HUDEP-2 (cell line): ENCODE measurements around the gene ANOS1.
"Not testable (repeated sequence)": the region's sequence is repeated elsewhere in the genome, so short reads cannot be mapped to it uniquely, and the experiment has no call there.

Experiments used
- DNase-seq, 76 experiments: peaks; one replicate each; lab custom pipeline; 2025; ENCODE audit not compliant: unreplicated experiment in 76 of 76; lab: John Stamatoyannopoulos, UW

The ANOS1 gene

GRCh38 chrX:8731559-8732395, at the start of gene ANOS1:
Gene ANOS1 (minus strand): TSS chrX:8732137. CDS start chrX:8732036, 101 bp downstream.
- no peak for DNase-seq

DNA sequence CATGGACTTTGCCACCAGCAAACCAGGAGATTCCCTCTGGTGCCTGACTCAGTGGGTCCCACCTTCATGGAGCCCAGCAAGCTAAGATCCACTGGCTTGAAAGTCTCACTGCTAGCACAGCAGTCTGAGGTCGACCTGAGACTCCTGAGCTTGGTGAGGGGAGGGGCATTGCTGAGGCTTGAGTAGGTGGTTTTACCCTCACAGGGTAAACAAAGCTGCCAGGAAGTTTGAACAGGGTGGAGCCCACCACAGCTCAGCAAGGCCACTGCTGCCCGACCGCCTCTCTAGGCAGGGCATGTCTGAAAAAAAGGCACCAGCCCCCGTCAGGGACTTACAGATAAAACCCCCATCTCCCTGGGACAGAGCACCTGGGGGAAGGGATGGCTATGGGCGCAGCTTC, 41.2 kb upstream of the ANOS1 start:
- DNase-seq, result no peak

DNA sequence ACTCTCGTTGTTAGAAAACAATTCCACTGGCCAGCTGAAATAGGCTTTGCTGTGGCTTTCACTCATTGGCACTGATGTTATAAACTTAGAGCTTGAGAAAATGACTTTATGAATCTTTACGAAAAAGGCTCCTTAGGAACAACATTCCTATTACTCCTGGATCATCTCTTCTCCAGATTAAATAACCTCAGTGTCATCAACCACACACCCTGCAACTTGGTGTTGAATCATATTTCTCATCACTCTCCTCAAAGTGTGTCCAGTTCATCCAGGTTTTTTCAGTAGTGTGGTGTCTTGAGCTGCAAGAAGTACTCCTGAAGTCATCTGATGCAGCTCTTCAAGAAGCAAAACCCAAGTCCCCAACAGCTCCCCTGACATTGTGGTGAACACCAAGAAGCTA, 28.1 kb upstream of the ANOS1 start:
- no peak for DNase-seq

DNA sequence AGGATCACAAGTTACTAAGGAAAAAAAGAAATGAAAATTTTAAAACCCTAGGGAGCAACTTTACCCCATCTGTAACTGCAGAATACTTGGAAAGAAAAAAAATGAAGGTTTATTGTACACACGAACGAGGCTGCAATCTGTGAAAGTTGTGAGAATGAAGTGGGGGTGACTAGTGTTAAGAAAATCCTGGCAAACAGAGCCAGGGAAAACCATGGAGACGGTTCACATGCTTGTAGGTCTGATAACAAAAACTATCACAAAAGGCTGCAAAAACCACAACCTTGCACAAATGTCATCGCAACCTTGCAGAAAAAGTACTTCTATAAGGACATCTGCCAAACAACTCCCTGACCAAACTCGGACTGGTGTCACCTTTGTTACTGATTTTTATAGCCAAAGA, 26.8 kb upstream of the ANOS1 start:
- not testable (repeated sequence) for DNase-seq

DNA sequence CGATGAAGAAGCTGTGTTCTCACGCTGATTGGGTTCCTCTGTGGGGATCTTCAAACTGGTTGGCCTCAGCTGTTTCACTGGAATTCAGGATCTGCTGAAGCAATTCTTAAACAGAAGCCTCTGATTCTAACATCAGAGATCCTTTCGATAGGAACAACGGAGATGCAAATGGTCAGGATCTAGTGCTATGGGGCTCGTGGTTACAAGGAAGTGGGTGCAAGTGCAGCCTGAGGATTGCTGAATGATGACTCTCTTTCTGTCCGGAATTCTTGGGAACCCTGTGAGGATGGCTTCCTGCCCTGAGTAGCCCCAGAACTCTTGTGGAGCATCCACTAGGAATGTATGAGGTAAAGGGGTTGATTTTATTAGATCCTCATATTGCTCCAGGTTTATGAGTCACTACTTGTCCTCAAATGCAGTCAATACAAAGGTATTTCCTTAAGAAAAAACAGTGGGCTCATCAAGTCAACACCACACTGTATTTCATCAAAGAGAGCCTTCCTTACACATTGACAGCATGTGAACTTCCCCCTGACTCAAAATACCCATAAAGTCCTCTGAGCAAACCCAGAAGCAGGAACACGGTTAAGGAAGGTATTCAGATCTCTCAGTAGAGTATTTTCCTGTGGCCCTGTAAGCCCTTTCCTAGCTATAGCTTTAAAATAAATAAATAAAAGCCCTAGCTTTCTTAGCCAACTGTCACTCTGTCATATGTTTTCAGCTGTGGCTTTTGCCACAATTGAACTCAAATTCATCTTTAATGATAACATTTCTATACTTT, 25.9 kb upstream of the ANOS1 start:
- not testable (repeated sequence) for DNase-seq

DNA sequence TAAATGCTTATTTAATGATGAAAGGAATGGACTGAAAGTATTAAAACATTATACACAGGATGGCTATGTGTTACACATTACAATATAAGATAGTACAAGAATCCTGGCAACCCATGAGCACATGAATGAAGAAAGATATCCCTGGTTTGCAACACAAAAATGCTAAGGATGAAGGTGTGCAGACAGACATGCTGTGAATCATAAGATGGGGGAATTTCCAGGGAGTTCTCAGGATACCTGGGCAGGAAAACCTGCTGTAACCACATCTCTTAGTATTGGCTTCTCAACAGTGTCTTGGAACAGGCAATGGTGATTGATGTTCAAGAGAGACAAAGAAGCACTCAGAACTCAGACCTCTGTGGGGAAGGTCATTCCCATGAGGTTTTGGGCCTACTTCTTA, 23.9 kb upstream of the ANOS1 start:
- no peak for DNase-seq

- DNase-seq, result no peak
These were observed 23.2 kb upstream of the ANOS1 start for GRCh38 chrX:8755116-8755515.

DNA sequence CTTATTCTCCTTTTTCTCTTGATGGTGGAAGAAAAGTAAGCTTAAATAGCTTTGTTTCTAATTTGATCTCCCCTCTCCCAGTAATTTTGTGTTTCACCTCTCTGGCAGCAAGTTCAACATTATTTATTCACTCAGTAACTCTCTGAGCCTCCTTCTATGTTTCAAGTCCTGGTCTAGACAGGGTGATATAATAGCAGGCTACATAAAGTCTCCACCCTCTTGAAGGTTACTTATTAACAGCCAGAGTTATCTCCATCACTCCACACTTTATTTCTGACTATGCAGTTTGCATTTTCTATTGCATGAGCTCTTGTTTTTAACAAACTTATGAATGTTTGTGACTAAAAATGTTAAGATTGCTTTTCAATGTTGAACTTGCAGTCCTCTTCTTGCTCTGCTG, 17.8 kb upstream of the ANOS1 start:
- no peak for DNase-seq

DNA sequence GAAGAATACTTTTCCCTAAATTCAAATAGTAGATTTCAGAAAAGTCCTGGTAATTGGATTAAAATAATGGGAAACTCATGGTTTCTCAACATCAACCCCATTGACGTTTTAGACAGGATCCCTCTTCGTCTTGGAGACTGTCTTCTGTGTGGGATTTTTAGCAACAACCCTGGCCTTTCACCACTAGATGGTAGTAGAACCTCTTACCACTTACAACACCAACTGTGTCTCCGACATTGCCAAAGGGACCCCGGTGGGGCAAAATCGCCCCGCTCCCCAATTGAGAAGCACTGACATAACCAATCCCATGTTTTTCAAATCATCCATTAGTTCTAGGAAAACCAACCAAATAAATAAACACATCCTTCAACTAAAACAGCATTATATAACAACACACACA, 16.9 kb upstream of the ANOS1 start:
- DNase-seq, result peak in 4 of 76 experiments; percentile 0 to 2 (median 0)

DNA sequence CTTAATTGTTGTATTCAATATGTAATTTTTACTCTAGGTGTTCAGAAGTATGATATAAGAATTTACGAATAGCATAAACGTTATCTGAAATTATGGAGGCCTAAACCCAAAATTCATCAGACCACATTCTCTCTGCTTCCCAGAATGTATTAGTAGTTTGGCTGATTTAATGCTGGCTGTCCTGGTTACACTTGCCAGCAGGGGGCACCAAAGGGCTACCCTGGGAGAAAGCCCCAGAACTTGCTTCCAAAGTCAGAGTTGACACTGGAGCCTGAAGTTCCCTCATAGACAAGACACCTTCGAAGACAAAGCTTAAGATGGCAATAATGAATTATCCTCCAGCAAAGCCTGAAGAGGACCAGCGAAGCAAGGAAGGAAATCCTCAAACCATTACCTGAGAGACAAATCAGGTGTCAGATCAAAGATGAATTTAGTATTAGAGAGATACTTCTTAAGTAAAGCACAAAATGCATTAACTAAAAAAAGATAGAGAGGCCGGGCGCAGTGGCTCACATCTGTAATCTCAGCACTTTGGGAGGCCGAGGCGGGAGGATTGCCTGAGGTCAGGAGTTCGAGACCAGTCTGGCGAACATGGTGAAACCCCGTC, 11.3 kb upstream of the ANOS1 start:
- DNase-seq, result peak in 44 of 76 experiments; percentile 0 to 42 (median 6)

DNA sequence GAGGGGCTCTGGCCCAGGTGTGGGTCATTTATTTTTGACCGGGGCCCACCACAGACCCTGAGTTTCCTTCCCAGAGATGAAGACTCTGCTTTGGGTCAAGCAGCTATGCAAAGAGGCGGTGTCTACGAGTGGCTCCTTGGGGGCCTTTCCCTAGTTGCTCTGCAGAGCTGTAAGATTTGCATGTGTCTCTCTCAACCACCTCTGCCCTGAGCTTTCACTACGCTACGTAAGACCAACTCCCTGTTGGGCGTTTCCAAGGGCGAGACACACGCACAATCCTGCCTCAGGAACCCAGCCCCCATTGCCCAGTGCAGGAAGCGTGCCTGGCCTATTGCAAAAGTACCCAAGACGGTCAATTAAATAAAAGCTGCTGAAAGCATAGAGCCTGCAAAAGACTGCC, 10.0 kb upstream of the ANOS1 start:
- DNase-seq, result no peak

DNA sequence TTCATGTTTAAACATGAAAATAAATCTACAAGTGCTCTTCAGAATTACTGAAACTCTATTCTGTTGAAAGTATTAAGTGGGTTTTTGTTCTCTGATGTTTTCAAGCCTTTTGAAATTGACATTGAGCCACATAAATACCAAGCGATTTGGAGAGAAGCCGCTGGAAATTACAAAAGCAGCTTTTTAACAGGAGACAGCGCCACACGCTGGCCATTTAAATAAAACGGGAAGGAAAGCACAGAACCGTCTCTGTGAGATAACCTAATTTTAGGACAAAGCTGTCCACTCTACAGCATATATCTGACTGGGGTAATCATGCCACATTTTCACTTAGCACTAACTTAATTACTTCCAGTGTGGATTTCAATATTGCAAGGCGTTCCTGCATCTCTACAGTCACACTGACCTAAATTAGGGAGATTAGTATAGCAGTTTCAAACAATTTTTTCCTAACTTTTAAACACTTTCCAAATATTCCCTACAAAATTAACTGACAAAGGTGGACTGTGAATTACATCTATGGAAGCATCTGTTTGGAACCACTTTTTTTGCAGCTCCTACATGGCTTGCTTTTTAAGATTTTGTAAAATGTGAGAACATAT, 6.8 kb upstream of the ANOS1 start:
- peak in 22 of 76 experiments; percentile 0 to 16 (median 2) for DNase-seq

DNA sequence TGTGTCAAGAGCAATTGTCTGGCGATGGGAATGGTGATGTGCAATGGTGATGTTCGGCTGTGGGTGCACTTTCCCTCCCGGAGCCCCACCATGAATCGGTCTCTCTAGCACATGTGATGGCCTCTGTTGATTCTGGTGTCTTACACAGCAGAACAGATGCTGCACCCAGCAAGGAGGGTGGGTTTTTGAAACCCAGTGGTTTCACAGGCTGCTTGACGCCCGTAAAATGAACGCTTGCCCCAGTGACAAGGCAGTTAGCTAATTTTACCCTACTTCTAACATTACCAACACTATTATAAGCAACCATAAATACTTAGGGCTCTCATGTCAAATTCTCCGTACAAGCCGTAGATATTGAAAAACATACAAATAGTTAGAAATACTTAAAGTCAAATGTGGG, 5.9 kb upstream of the ANOS1 start:
- DNase-seq, result no peak

DNA sequence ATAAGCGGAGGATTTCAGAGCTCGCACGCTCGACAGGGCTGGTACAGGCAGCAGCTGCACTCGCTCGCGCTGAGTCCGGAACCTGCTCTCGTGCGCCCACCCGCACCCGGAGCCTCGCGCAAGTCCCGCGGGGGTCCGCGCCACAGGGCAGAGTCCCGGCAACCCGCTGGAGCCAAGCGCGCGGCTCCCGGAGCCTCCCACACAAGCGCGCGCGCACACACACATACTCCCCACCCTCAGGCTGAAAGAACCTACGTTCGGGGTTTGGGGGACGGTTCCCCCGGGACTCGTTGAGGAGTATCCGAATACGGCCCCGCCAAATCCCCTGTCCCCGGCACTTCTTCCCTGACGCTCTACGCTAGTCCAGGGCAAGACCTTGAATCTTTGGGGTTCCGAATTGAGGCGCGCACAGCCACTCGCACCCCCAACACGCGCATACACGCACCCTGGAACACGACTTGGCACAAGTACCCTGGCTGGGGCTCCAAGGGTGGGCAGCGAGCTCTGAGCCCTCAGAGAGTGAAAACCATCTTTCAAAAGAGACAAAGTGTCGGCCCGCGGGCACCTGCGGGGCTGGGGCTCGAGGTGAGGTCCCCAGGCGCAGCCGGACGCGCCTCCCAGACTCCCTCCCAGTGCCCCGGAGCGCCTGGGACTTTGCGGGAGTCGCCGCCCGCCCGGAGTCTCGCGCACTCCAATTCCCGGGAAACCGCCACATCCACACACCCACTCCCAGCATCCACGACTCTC, 952 bp downstream of the ANOS1 start:
- no peak for DNase-seq

DNA sequence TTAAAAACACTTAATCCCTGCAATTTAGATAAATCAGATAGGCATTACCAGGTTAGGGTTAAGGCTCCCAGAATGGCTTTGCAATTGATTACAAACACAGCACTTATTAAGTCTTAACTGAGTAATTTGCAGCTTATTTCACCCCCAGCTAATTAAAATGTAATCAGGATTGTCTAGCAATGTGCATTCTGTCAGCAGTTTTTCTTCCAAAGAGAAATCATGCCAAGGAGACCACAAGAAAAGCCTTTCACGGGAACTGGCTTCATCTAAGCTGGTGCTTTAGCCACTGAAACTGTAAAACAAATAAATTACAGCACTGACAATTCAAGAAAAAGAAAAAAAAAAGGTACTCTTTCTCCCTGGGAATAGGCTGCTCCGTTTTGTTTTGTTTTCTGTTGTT, 2.1 kb downstream of the ANOS1 start:
- DNase-seq, result no peak

DNA sequence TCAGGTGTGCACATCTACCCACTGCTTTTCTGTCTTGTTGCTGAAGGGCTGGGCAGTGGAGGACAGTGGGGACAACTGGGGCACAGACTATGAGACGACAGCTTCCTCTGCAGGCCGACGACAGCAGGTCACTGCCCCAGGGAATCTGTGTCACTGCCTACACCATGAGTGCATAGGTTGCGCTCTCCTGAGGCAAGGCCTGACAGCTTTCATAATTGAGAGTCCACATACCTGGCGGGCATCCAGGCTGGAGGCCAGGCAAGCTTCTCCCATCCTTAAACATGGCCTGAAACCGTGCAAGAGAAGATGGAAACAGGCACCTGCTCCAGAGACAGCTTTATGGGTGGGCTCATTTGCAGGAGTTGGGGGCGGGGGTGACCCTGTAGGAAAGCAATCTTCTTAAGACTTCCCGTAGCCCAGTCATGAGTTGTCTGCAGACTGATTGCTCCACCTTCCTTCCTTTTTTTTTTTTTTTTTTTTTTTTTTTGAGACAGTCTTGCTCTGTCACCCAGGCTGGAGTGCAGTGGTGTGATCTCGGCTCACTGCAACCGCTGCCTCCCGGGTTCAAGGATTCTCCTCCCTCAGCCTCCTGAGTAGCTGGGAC, 2.9 kb downstream of the ANOS1 start:
- DNase-seq, result no peak

- no peak for DNase-seq
These were observed 5.8 kb downstream of the ANOS1 start for GRCh38 chrX:8726031-8726652.

- peak in 26 of 76 experiments; percentile 0 to 29 (median 2) for DNase-seq
These were observed 7.6 kb downstream of the ANOS1 start for GRCh38 chrX:8724300-8724699.

- no peak for DNase-seq
These were observed 10.4 kb downstream of the ANOS1 start for GRCh38 chrX:8721536-8721935.

GRCh38 chrX:8720136-8720535, 11.8 kb downstream of the ANOS1 start:
- DNase-seq, result no peak
